ENCODE measurements around the gene RNF40.

GRCh38 chr16:30738984-30739951 lies 22.9 kb upstream of the RNF40 start:
- TF ChIP-seq REST (IDR thresholded peaks at IDR 0.05; ENCODE audit: insufficient read depth in 1 of 2, low read depth in 2 of 2, low read length in 2 of 2) (no peak), SIN3A (IDR thresholded peaks at IDR 0.05; ENCODE audit: borderline replicate concordance, insufficient read depth, low read length) (no peak)
